Large intestine (tissue), 3 donors: ENCODE results near the gene MDK. TPM values are rescaled to one million over a fixed set of nuclear protein-coding genes. Genes with fewer than 3 reads are reported as not detected.

Source experiments
- DNase-seq, 2 donors: peaks; one replicate each; pipeline versions ENCODE4 v3.0.0 to v3.0.0-alpha.2; 2013
- H3K27ac ChIP-seq: one replicate; pipeline ENCODE4 v1.5.1; 2013; ENCODE audit warnings: low read length
- H3K27me3 ChIP-seq: 2 replicates; pipeline ENCODE4 v1.6.1; 2013; ENCODE audit warnings: low read length; ENCODE audit not compliant: control insufficient read depth, insufficient read depth
- H3K36me3 ChIP-seq: 2 replicates; pipeline ENCODE4 v1.6.1; 2013; ENCODE audit warnings: low read length; ENCODE audit not compliant: control insufficient read depth, insufficient read depth
- H3K4me1 ChIP-seq: one replicate; pipeline ENCODE4 v1.6.1; 2013; ENCODE audit warnings: low read length; ENCODE audit not compliant: control insufficient read depth, insufficient read depth
- H3K4me3 ChIP-seq: one replicate; pipeline ENCODE4 v1.5.1; 2013; ENCODE audit warnings: low read length
- H3K9me3 ChIP-seq: one replicate; pipeline ENCODE4 v1.6.1; 2013; ENCODE audit warnings: mild to moderate bottlenecking, low read depth, low read length, moderate library complexity; ENCODE audit not compliant: control insufficient read depth
- WGBS: methylation state at CpG from one replicate; pipeline ENCODE4 v1.1.5; 2013; ENCODE audit warnings: low lambda C conversion rate; ENCODE audit not compliant: insufficient coverage; 5-methylcytosine and 5-hydroxymethylcytosine counted together
- polyA plus RNA-seq: library from polyadenylated mRNA; unstranded; fragments of 120-200 nt; gene quantifications from one replicate; pipeline ENCODE4 v1.2.1, GENCODE V29; 2013

Gene MDK
- polyA plus RNA-seq, 1 donor = 232 TPM

DNA sequence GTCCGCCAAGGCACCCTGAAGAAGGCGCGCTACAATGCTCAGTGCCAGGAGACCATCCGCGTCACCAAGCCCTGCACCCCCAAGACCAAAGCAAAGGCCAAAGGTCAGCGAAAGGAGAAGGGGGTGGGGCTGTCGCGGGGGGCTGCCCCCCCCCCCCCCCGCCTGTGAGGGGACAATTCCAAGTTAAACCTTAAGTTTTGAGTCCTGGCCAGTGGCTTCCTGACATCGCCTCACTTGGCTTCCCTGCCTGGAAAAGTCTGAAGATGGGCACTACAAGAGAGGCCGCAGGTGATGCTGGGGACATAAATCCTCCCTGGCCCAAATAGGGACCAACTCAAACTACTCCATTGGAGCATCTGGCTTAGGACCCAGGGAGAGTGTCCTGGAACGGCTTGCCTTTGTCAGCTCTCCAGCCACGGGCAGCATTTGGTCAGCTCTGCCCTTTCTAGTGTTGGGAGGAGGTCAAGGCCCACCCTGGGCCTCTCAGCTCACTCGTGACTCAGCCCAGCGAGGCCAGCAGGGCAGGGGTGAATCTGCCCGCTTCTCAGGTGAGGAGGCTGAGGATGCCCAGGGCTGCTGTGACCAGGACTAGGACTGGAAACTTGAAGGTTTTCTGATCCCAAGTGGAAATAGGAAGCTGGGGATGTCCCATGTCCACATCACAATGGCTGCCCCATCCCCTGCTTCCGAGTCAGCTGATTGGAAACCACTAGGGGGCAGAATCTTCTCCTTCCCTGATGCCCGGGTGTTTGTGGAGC lies 1.4 kb downstream of the MDK start:
- WGBS = 0% methylated on average over 1 of the region's 18 CpGs
- Histone ChIP-seq H3K27me3 (peaks cover 18% of the 10 kb centered on the region), H3K4me1 (peaks cover 26% of the 10 kb centered on the region), H3K36me3 (peaks cover 14% of the 10 kb centered on the region), H3K4me3 (peak overlapping the region; percentile 73), H3K27ac (no peak overlapping the region), H3K9me3 (peaks cover 5% of the 10 kb centered on the region)
- DNase-seq = peak in 1 of 2 donors; percentile 52

DNA sequence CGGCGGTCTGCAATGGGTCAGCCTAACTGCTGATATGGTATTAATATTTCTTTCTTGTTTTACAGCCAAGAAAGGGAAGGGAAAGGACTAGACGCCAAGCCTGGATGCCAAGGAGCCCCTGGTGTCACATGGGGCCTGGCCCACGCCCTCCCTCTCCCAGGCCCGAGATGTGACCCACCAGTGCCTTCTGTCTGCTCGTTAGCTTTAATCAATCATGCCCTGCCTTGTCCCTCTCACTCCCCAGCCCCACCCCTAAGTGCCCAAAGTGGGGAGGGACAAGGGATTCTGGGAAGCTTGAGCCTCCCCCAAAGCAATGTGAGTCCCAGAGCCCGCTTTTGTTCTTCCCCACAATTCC lies 1.9 kb downstream of the MDK start:
- no CpG with 5 or more reads among the region's 7 CpGs for WGBS
- H3K9me3 ChIP-seq = peaks cover 5% of the 10 kb centered on the region
- H3K36me3 ChIP-seq = peaks cover 10% of the 10 kb centered on the region
- H3K27me3 ChIP-seq = peaks cover 23% of the 10 kb centered on the region
- peak overlapping the region; percentile 35 for H3K27ac ChIP-seq
- no peak overlapping the region for H3K4me3 ChIP-seq
- H3K4me1 ChIP-seq = peaks cover 30% of the 10 kb centered on the region
- no peak for DNase-seq

DNA sequence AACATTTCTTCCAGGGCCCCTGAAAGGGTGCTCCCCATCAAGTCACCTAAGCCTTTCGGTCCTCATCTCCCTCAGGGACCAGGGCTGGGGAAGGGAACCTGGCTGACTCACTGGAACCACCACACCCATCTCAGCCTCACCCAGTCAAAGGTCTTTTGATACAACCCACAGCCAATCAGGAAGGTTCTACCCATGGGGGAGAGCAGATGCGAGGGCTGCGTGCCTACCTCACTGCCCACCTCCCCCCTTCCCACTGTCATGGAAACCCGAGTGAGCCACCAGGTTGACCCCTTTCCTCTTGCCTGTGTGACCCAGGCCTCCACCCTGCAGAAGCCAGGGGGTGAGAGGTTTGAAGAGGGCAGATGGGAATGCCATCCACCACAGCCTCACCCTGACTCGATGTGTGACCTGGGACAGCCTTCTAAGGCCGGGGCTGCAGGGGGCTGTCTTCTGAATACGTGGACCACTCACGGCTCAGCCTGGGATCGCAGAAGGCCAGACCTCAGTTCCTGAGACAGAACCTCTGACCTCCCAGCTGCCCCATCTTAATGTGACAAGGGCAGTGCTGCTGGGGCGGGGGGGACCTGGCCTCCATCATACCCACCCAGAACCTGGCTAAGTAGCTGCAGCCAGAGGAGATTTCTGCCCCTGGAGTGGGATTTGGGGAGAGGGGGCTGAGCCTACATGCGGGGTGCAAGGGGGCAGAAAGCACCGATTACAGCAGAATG lies 2.7 kb downstream of the MDK start:
- peaks cover 36% of the 10 kb centered on the region for H3K4me1 ChIP-seq
- H3K36me3 ChIP-seq = peaks cover 9% of the 10 kb centered on the region
- DNase-seq = peak; percentile 83 to 90
- peaks cover 5% of the 10 kb centered on the region for H3K9me3 ChIP-seq
- H3K4me3 ChIP-seq = no peak overlapping the region
- peak overlapping the region; percentile 35 for H3K27ac ChIP-seq
- peaks cover 31% of the 10 kb centered on the region for H3K27me3 ChIP-seq
- WGBS = no CpG with 5 or more reads among the region's 12 CpGs

DNA sequence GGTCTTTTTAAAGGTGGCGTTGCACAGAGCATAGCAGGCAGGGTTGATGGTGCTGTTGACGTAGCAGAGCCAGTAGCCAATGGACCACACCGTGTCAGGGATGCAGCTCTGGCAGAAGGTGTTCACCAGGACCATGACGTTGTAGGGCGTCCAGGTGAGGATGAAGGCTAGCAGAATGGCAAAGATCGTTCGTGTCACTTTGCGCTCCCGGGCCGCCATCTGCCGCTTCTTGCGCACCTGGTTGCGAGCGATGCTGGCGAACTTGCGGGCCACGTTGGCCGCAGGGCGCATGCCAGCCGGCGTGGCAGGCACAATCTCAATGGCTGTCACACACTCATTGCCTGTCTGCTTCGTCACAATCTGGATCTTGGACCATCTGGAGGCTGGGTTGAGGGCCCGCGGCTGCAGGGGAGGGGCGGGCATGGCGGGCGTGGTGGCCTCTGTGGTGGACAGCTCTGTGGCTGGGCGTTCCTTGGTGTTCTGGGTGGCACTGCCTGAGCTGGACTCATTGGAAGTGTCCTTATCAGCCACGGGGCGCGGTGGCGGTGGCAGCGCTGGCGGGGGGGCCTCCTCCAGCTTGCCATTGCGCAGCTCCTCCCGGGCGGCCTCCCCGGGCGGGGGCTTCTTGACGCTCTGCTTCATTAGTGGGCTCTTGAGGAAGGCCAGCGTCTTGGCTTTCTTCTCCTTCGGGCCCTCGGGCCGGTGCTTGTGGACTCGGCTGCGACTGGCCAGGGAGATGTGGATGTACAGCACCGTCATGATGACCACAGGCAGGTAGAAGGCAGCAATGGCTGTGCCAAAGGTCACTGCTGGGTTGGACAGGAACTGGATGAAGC lies 3.9 kb downstream of the MDK start:
- peaks cover 48% of the 10 kb centered on the region for H3K4me1 ChIP-seq
- WGBS = no CpG with 5 or more reads among the region's 47 CpGs
- peaks cover 44% of the 10 kb centered on the region for H3K27me3 ChIP-seq
- H3K9me3 ChIP-seq = peaks cover 10% of the 10 kb centered on the region
- no peak overlapping the region for H3K27ac ChIP-seq
- H3K4me3 ChIP-seq = no peak overlapping the region
- H3K36me3 ChIP-seq = peaks cover 9% of the 10 kb centered on the region
- no peak for DNase-seq

DNA sequence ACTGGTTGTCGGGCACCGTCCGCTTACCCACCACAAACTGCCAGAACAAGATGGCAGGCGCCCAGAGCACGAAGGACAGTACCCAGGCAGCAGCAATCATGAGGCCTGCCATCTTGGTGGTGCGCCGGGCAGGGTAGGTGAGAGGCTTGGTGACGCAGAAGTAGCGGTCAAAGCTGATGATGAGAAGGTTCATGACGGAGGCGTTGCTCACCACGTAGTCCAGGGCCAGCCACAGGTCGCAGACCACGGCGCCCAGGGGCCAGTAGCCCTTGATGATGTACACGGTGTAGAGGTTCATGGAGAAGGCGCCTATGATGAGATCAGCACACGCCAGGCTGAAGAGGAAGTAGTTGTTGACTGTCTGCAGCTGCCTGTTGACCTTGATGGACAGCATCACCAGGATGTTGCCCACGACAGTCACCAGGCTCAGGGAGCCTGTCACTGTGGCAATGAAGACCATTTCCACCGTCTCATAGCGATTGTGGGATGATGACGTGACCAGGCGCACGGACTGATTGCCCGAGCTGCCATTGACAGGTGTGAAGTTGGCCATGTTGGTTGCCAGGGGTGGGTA lies 4.6 kb downstream of the MDK start:
- peaks cover 9% of the 10 kb centered on the region for H3K36me3 ChIP-seq
- whole genome bisulfite sequencing = no CpG with 5 or more reads among the region's 25 CpGs
- no peak overlapping the region for H3K27ac ChIP-seq
- peaks cover 51% of the 10 kb centered on the region for H3K27me3 ChIP-seq
- no peak overlapping the region for H3K4me3 ChIP-seq
- DNase-seq = no peak
- peaks cover 10% of the 10 kb centered on the region for H3K9me3 ChIP-seq
- peaks cover 52% of the 10 kb centered on the region for H3K4me1 ChIP-seq

DNA sequence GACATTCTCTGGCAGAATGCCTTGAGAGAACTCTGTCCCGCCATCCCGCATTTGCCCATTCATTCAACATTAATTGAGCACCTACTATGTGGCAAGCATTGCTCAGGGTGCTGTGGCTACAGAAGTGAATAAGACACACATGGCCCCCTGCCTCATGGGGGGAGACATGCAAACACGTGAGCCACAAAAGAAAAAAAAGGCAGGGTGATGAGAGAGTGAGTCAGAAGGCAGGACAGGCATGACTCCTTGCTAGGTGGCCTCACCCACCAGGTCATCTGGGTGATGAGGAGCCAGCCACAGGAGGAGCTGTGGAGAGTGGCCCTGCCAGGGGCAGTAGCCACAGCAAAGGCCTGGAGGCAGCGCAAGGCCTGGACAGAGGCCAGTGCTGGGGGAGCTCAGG lies 5.2 kb downstream of the MDK start:
- Histone ChIP-seq H3K9me3 (peaks cover 10% of the 10 kb centered on the region), H3K4me1 (peaks cover 52% of the 10 kb centered on the region), H3K27ac (no peak overlapping the region), H3K36me3 (peaks cover 9% of the 10 kb centered on the region), H3K4me3 (no peak overlapping the region), H3K27me3 (peaks cover 54% of the 10 kb centered on the region)
- WGBS = no CpG with 5 or more reads among the region's 4 CpGs
- DNase-seq = no peak

DNA sequence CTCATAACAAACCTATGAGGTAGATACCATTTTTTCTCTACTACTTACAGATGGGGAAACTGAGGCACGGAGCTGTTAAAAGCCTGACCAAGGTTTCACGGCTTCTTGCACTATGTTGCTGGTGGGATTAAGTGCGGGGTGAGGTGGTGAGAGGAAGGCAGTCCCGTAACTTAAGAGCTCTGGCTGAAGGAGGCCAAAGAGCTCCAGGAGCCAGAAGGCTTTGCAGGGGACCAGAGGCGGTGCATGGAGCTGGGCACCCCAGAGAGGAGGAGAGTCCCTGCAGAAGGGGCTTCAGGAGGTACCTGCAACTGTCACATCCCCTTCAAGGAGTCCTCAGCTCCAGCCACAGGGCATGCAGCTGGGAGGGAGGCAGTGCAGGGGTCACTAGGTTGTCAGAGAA lies 6.0 kb downstream of the MDK start:
- no CpG with 5 or more reads among the region's 5 CpGs for WGBS
- H3K9me3 ChIP-seq = peaks cover 8% of the 10 kb centered on the region
- no peak overlapping the region for H3K27ac ChIP-seq
- peaks cover 52% of the 10 kb centered on the region for H3K4me1 ChIP-seq
- H3K27me3 ChIP-seq = peaks cover 54% of the 10 kb centered on the region
- H3K4me3 ChIP-seq = no peak overlapping the region
- H3K36me3 ChIP-seq = peaks cover 9% of the 10 kb centered on the region
- DNase-seq = no peak

DNA sequence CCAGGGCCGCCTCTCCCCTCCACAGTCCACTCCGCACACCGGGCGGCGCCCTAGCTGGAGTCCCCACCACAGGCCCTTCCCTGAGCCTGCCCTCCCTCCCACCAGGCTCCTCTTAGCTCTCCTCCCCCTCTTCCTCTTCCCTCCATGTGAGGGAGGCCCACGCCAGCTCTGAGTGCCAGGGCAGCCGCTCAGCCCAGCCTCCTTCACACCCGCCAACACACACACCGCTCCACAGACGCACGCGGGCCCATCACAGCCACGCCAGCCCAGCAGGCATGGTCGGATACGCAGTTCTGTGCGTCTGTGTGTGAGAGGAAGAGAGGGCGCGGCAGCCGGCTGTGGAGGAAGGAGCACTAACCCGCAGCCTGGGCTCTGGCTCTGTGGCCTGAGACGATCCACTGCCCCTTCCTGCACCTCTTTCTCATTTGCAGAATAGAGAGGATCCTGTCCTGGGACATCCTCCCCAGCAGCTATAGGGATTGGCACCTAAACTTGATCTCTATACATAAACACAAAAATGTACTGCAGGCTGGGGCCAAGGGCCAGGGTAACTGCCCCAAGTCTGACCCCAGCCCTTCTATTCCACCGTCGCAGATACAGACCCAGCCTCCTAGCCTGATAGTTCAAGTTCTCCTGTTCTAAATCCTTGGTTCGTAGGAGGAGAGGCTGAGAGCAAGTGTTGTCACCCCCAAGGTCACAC lies 6.6 kb downstream of the MDK start:
- peaks cover 51% of the 10 kb centered on the region for H3K4me1 ChIP-seq
- peaks cover 9% of the 10 kb centered on the region for H3K9me3 ChIP-seq
- H3K27ac ChIP-seq = no peak overlapping the region
- no peak overlapping the region for H3K4me3 ChIP-seq
- WGBS = no CpG with 5 or more reads among the region's 24 CpGs
- H3K27me3 ChIP-seq = peaks cover 54% of the 10 kb centered on the region
- peaks cover 7% of the 10 kb centered on the region for H3K36me3 ChIP-seq
- peak in 1 of 2 donors; percentile 32 for DNase-seq

DNA sequence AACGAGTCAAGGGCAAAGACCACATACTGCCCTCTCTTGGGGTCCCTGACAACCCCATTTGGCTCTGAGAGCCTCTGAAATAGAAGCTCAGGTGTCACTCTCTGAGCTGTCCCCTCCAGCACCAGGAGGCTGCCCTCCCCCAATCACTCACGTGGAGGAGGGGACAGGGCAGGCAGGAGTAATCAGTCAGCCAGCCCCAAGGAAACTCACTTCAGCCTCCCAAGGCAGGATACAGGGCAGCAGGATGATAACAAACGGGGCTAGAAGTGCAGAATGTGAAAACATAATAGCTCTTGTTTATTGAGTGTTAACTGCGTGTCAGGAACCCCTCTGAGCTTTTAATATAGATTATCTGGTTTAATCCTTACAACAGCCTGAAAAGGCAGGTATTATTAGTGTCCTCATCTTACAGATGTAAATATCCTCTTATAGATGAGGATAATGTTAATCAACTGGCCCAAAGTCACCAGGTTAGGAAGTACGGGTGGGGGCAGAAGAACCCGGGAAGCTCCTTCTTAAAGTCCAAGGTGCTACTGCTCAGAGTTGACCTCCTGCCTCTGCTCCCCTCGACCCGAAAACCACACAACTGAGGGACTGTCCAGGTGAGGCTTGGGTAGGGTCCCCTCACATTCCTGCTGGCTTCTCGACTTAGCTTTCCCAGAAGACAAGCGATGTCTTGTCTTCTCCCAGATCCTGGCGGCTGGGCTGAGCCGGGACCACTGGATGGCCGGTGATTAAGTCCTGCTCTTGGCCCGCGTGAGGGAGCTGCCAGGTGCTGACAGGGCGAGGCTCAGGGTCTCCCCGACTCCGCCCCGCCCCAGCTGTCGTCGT lies 7.4 kb downstream of the MDK start:
- DNase-seq = peak in 1 of 2 donors; percentile 25
- Histone ChIP-seq H3K9me3 (peaks cover 9% of the 10 kb centered on the region), H3K4me1 (peaks cover 51% of the 10 kb centered on the region), H3K27ac (no peak overlapping the region), H3K27me3 (peaks cover 54% of the 10 kb centered on the region), H3K36me3 (peaks cover 2% of the 10 kb centered on the region), H3K4me3 (no peak overlapping the region)
- no CpG with 5 or more reads among the region's 21 CpGs for WGBS
